Retinal pigment epithelial cell (primary cell): ENCODE results near the gene SMPD1.
A peak's percentile ranks its signal among the peaks of the same experiment; 100 is the strongest.

ENCODE experiments used
- DNase-seq: peaks from one replicate; pipeline ENCODE4 v3.0.0-alpha.2; 2010; ENCODE audit warnings: low read depth
- H3K4me3 ChIP-seq: 2 replicates; pipeline ENCODE4 v1.5.1; 2011; ENCODE audit warnings: mild to moderate bottlenecking, low read length, control low read depth, moderate library complexity
- CTCF ChIP-seq: conservative IDR thresholded peaks from 2 replicates; pipeline ENCODE4 v1.5.1; 2011; ENCODE audit warnings: low read depth, low read length, control low read depth, inconsistent platforms

Gene SMPD1

GRCh38 chr11:6413791-6414201 lies 23.5 kb downstream of the SMPD1 start:
- no peak overlapping the region for H3K4me3 ChIP-seq
- no peak for DNase-seq
- no peak for TF ChIP-seq CTCF

GRCh38 chr11:6414874-6415328 lies 24.6 kb downstream of the SMPD1 start:
- H3K4me3 ChIP-seq: no peak overlapping the region
- TF ChIP-seq CTCF: no peak
- DNase-seq: no peak

- no peak for TF ChIP-seq CTCF
- DNase-seq: no peak
- no peak overlapping the region for H3K4me3 ChIP-seq
Observed at GRCh38 chr11:6415797-6416196, 25.5 kb downstream of the SMPD1 start.

GRCh38 chr11:6417907-6418556 lies 27.8 kb downstream of the SMPD1 start:
- TF ChIP-seq CTCF: no peak
- peak overlapping the region; percentile 51 for H3K4me3 ChIP-seq
- DNase-seq: no peak

GRCh38 chr11:6418557-6419008 lies 28.3 kb downstream of the SMPD1 start:
- H3K4me3 ChIP-seq: peak overlapping the region; percentile 51
- DNase-seq: no peak
- no peak for TF ChIP-seq CTCF

- no peak for DNase-seq
- TF ChIP-seq CTCF: no peak
Observed at GRCh38 chr11:6419009-6419631, 28.8 kb downstream of the SMPD1 start, which contains the start of gene APBB1. Gene APBB1, minus strand, starts transcription at chr11:6419094. Its CDS starts 7,747 bp downstream, at chr11:6411347.

GRCh38 chr11:6420677-6421076 lies 30.4 kb downstream of the SMPD1 start:
- no peak overlapping the region for H3K4me3 ChIP-seq
- TF ChIP-seq CTCF: no peak
- DNase-seq: no peak

More at GRCh38 chr11:6419009-6419631, 28.8 kb downstream of the SMPD1 start, which contains the start of gene APBB1:
- H3K4me3 ChIP-seq: peak within 1 kb of the TSS; percentile 51
